Fibroblast of lung (primary cell): ENCODE data around the gene NAA35.

ENCODE experiments used
- EZH2 ChIP-seq: IDR thresholded peaks from 2 replicates; pipeline ENCODE4 v1.5.1; 2012; ENCODE audit warnings: low read length, control low read depth, mild to moderate bottlenecking; ENCODE audit errors: missing control alignments
- TF ChIP-seq, protein P1 (sequence below), 2 donors: IDR thresholded peaks in 1 of 2; conservative IDR thresholded peaks in 1 of 2; 1 replicate in 1 of 2; 2 replicates in 1 of 2; pipeline ENCODE4 v1.5.1; 2011 to 2012; ENCODE audit warnings: low read length in 2 of 2, control low read depth in 1 of 2, inconsistent platforms in 1 of 2, low read depth in 1 of 2, mild to moderate bottlenecking in 1 of 2

DNA sequence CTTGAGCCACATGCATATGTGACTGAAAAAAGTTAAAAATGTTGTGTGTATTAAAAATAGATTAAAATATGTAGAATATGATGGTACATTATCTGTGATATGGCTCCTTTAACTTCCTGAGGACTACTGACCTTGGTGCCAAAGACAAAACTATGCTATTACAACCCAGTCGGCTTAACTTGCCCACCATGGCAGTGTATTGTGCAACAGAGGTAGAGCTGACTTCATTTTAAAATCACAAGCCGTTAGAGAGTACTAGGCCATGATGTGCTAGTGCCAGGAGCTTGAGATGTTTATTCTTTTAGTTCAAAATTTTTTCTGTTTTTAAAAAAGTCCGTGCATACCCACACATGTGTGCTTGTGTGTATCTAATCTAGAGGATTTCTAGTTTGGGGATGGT is 46.3 kb downstream of the NAA35 start:
- TF ChIP-seq, protein P1, sequence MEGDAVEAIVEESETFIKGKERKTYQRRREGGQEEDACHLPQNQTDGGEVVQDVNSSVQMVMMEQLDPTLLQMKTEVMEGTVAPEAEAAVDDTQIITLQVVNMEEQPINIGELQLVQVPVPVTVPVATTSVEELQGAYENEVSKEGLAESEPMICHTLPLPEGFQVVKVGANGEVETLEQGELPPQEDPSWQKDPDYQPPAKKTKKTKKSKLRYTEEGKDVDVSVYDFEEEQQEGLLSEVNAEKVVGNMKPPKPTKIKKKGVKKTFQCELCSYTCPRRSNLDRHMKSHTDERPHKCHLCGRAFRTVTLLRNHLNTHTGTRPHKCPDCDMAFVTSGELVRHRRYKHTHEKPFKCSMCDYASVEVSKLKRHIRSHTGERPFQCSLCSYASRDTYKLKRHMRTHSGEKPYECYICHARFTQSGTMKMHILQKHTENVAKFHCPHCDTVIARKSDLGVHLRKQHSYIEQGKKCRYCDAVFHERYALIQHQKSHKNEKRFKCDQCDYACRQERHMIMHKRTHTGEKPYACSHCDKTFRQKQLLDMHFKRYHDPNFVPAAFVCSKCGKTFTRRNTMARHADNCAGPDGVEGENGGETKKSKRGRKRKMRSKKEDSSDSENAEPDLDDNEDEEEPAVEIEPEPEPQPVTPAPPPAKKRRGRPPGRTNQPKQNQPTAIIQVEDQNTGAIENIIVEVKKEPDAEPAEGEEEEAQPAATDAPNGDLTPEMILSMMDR (conservative IDR thresholded peaks at IDR 0.05 in 1 of 2, IDR thresholded peaks at IDR 0.05 in 1 of 2; ENCODE audit: low read depth in 1 of 2, low read length in 2 of 2), result no peak
- TF ChIP-seq EZH2, result no peak
